Sigmoid colon (tissue), 7 donors: Measurements from ENCODE around the gene TDRD3. TPM values are rescaled to one million over a fixed set of nuclear protein-coding genes. Genes with fewer than 3 reads are reported as not detected.
A peak's percentile ranks its signal among the peaks of the same experiment; 100 is the strongest.

ENCODE experiments used
- DNase-seq: peaks from one replicate; pipeline ENCODE4 v3.0.0-alpha.2; 2019
- H3K27ac ChIP-seq, 4 donors: fragments of 200-600 bp; sonication (generic); one replicate each; pipeline ENCODE4 v1.5.1; 2016 to 2019; ENCODE audit warnings: mild to moderate bottlenecking in 1 of 4
- H3K27me3 ChIP-seq, 3 donors: fragments of 200-600 bp; sonication (generic); one replicate each; pipeline ENCODE4 v1.5.1; 2019; ENCODE audit warnings: mild to moderate bottlenecking in 1 of 3
- H3K36me3 ChIP-seq, 4 donors: fragments of 200-600 bp; sonication (generic); one replicate each; pipeline ENCODE4 v1.5.1; 2016 to 2019
- H3K4me1 ChIP-seq, 4 donors: fragments of 200-600 bp; sonication (generic); one replicate each; pipeline ENCODE4 v1.5.1; 2017 to 2019
- H3K4me3 ChIP-seq, 4 donors: fragments of 200-600 bp; sonication (generic); one replicate each; pipeline ENCODE4 v1.5.1; 2017 to 2019; ENCODE audit warnings: mild to moderate bottlenecking in 2 of 4, moderate library complexity in 1 of 4
- H3K9me3 ChIP-seq, 4 donors: fragments of 200-600 bp in 3 of 4; sonication (generic) in 3 of 4; one replicate each; pipeline versions ENCODE4 v1.5.1 to v1.6.1; 2013 to 2019
- CTCF ChIP-seq, 4 experiments: fragments of 450-650 bp in 3 of 4; fragments of 200-600 bp in 1 of 4; IDR thresholded peaks; one replicate each; pipeline ENCODE4 v1.5.1; 2016 to 2019; ENCODE audit warnings: antibody characterized with exemption in 4 of 4, mild to moderate bottlenecking in 3 of 4, moderate library complexity in 2 of 4
- EP300 ChIP-seq, 4 donors: sonication (generic); formaldehyde crosslinking; IDR thresholded peaks; one replicate each; pipeline ENCODE4 v1.6.1; 2017; ENCODE audit warnings: antibody characterized with exemption in 4 of 4
- POLR2A ChIP-seq, 2 donors: fragments of 450-650 bp; IDR thresholded peaks; one replicate each; pipeline ENCODE4 v1.6.1; 2016; ENCODE audit warnings: antibody characterized with exemption in 2 of 2, mild to moderate bottlenecking in 2 of 2, moderate library complexity in 2 of 2
- POLR2AphosphoS5 ChIP-seq, 4 donors: sonication (generic); formaldehyde crosslinking; IDR thresholded peaks; one replicate each; pipeline ENCODE4 v1.6.1; 2017; ENCODE audit warnings: antibody characterized with exemption in 4 of 4
- WGBS, 2 donors: extraction: QIAGEN DNeasy Blood & Tissue Kit; methylation state at CpG; one replicate each; pipeline ENCODE4 v1.1.7; 2013; 5-methylcytosine and 5-hydroxymethylcytosine counted together
- intact Hi-C: fragments of 100-400 bp; cut with DNase I; formaldehyde crosslinking; loops from one replicate; pipeline ENCODE4 v1.15.1; 2023
- polyA plus RNA-seq, 3 donors: library from polyadenylated mRNA; stranded (reverse); fragments of 200-250 nt; gene quantifications; one replicate each; pipeline ENCODE4 v1.2.3, GENCODE V29; 2013
- total RNA-seq, 4 donors: library from RNA; depleted of rRNA; stranded (reverse); fragments of >200 nt; gene quantifications; one replicate each; pipeline ENCODE4 v1.1.0, GENCODE V29; 2016
- donor health status: healthy with polysubstance abuse.
- donor health status: Bipolar disorder and iron deficiency.
- donor health status: healthy.

The TDRD3 gene
- total and polyA plus RNA-seq, 7 donors = 9.3 to 43.5 (median 27.4) TPM

GRCh38 chr13:60395971-60396782 lies 843 bp upstream of the TDRD3 start:
- Histone ChIP-seq H3K27me3 (no peaks in the 10 kb centered on the region), H3K4me1 (peaks cover 0 to 24% (median 20%) of the 10 kb centered on the region in 4 donors), H3K27ac (peak overlapping the region; percentile 95 to 99 (median 98)), H3K9me3 (no peaks in the 10 kb centered on the region), H3K4me3 (peak overlapping the region; percentile 77 to 82 (median 80)), H3K36me3 (no peaks in the 10 kb centered on the region)
- TF ChIP-seq POLR2A (IDR thresholded peaks at IDR 0.05) (peak; percentile 82 to 93), POLR2AphosphoS5 (IDR thresholded peaks at IDR 0.05) (peak; percentile 91 to 98 (median 94)), EP300 (IDR thresholded peaks at IDR 0.05) (no peak), CTCF (IDR thresholded peaks at IDR 0.05) (no peak)
- 0% methylated on average over 49 of the region's 49 CpGs for WGBS, 2 donors
- intact Hi-C loops = loop anchor here (2.0 kb wide), 2 partner anchors 35 to 231 kb away; no protein-coding TSS in a partner anchor
- peak; percentile 94 for DNase-seq

GRCh38 chr13:60397704-60398378 lies 821 bp downstream of the TDRD3 start:
- WGBS, 2 donors = 0 to 1% methylated on average over 43 of the region's 43 CpGs
- H3K9me3 ChIP-seq = no peaks in the 10 kb centered on the region
- peaks cover 0 to 28% (median 21%) of the 10 kb centered on the region in 4 donors for H3K4me1 ChIP-seq
- peak overlapping the region; percentile 95 to 99 (median 98) for H3K27ac ChIP-seq
- H3K36me3 ChIP-seq = no peaks in the 10 kb centered on the region
- intact Hi-C loops = loop anchor here (2.0 kb wide), 2 partner anchors 33 to 233 kb away; no protein-coding TSS in a partner anchor
- TF ChIP-seq EP300 (IDR thresholded peaks at IDR 0.05) (no peak), POLR2A (IDR thresholded peaks at IDR 0.05) (peak in 1 of 2 donors; percentile 6), POLR2AphosphoS5 (IDR thresholded peaks at IDR 0.05) (peak in 2 of 4 donors; percentile 6 to 43)
- peak; percentile 78 for DNase-seq
- peak overlapping the region; percentile 77 to 82 (median 80) for H3K4me3 ChIP-seq
- H3K27me3 ChIP-seq = no peaks in the 10 kb centered on the region

GRCh38 chr13:60398379-60398891 lies 1.4 kb downstream of the TDRD3 start:
- Histone ChIP-seq H3K36me3 (no peaks in the 10 kb centered on the region), H3K4me1 (peaks cover 0 to 28% (median 21%) of the 10 kb centered on the region in 4 donors), H3K27ac (peak overlapping the region; percentile 95 to 99 (median 98)), H3K9me3 (no peaks in the 10 kb centered on the region), H3K4me3 (peak overlapping the region; percentile 77 to 82 (median 80)), H3K27me3 (no peaks in the 10 kb centered on the region)
- intact Hi-C loops = no loop called here
- 9 to 49% methylated on average over 6 of the region's 6 CpGs for WGBS, 2 donors
- TF ChIP-seq POLR2A (IDR thresholded peaks at IDR 0.05) = no peak
- TF ChIP-seq POLR2AphosphoS5 (IDR thresholded peaks at IDR 0.05) = no peak
- no peak for TF ChIP-seq CTCF (IDR thresholded peaks at IDR 0.05)
- no peak for TF ChIP-seq EP300 (IDR thresholded peaks at IDR 0.05)
- no peak for DNase-seq

- no peaks in the 10 kb centered on the region for H3K27me3 ChIP-seq
- peak overlapping the region; percentile 95 to 99 (median 98) for H3K27ac ChIP-seq
- no peak for DNase-seq
- TF ChIP-seq POLR2AphosphoS5 (IDR thresholded peaks at IDR 0.05) (no peak), EP300 (IDR thresholded peaks at IDR 0.05) (no peak), POLR2A (IDR thresholded peaks at IDR 0.05) (no peak), CTCF (IDR thresholded peaks at IDR 0.05) (no peak)
- WGBS, 2 donors = 14 to 57% methylated on average over 6 of the region's 6 CpGs
- H3K9me3 ChIP-seq = no peaks in the 10 kb centered on the region
- H3K36me3 ChIP-seq = no peaks in the 10 kb centered on the region
- H3K4me3 ChIP-seq = peak overlapping the region in 2 of 4 donors; percentile 77 to 82
- H3K4me1 ChIP-seq = peaks cover 0 to 28% (median 21%) of the 10 kb centered on the region in 4 donors
- intact Hi-C loops = no loop called here
These were observed 2.0 kb downstream of the TDRD3 start for GRCh38 chr13:60398907-60399589.
